HG02763 (cell line): Measurements from ENCODE around the gene EBNA1BP2.
"Not testable (repeated sequence)": the region's sequence is repeated elsewhere in the genome, so short reads cannot be mapped to it uniquely, and the experiment has no call there.

Source experiments
- ATAC-seq: cut with Tn5 transposase; IDR thresholded peaks from one replicate; pipeline ENCODE4 v1.9.1; 2021; ENCODE audit warnings: mild to moderate bottlenecking, moderate library complexity; ENCODE audit not compliant: unreplicated experiment

The EBNA1BP2 gene

DNA sequence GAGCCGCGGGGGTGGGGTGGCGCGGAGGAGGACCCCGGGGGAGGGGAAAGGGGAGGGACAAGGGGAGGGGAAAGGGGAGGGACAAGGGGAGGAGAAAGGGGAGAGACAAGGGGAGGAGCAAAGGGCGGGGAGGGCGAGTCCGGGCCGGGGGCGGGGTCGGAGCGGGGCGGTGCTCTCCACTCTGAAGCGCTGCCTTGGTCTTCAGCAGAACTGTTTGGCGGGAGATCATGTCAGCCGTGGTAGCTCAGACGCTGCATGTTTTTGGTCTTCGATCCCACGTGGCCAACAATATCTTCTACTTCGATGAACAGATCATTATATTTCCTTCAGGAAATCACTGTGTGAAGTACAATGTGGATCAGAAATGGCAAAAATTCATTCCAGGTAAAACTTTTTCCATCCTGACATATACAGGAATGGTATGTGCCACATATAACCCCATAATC, 460 bp upstream of the EBNA1BP2 start:
- peak; percentile 48 for ATAC-seq

DNA sequence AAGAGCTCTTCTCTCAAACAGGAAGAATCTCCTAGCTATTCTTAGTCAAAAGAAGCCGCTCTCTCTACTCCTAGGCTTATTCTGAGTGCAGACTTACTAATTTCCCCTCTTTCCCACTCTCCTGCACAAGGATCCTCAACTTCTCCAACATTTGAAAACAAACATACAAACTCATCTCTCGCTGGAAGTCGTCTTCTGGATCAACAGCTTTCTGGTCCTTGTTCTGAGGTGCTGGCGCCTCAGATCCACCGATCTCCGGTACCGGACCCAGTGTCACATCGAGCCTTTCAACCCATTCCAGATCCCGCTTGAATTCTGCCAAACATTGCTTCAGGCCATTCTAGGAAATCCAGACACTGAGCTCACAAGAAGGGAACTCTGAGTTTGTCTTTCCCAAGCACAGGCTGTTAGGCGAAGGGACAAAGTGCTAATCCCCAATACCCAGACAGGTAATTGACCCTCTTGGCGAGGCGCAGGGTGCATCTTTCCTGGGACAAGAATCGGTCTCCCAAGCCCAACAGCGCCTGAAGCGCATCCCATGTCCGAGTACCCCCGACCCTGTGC, 696 bp downstream of the EBNA1BP2 start:
- no peak for ATAC-seq

GRCh38 chr1:43165765-43166164, 6.3 kb downstream of the EBNA1BP2 start:
- no peak for ATAC-seq

DNA sequence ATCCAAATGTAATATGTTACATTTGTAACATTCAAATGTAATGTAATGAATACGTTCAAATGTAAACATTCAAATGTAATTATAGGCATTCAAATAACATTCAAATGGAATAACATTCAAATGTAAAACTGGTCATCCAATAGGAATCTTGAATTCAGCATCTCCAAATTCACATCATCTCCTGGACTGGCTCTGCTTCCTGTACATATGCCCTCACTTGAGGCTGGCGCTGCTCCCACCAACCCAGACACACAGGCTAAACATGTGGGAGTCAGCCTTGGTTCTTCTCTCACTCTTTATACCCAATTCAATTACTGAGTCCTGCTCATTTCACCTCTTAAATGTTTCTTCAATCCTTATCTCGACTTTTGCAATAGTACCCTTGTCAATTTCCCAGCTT, 6.9 kb downstream of the EBNA1BP2 start:
- ATAC-seq = no peak

DNA sequence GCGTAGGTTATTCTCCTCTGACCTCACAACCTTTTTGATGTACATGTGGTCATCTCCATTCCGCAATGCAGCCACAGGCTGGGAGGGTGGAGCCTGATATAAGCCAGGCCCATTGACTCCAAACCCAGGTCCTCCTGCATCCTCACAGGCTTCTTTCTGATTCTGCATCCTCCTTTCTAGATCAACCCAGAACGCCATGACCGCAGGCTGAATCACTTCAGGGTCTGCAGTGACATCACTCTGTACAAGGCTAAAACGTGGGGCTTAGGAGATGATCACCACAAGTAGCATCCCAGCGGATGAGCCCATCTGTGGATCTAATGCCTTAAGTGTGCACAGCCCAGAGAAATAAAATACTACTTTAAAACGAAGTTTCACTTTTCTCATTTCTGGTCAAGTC, 16.1 kb downstream of the EBNA1BP2 start:
- ATAC-seq = no peak

DNA sequence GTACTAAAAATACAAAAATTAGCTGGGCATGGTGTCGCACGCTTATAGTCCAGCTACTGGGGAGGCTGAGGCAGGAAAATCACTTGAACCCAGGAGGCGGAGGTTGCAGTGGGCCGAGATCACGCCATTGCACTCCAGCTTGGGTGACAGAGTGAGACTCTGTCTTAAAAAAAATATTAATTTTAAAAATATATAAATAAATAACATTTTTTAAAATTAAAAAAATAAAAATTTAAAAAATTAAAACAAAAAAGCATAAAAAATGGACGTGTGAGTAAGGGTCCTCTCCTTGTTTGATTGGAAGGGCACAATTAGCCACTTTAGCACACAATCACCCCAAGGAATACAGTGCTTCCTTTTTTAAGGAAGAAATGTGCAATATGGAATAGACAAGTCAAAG, 18.6 kb downstream of the EBNA1BP2 start:
- no peak for ATAC-seq

- no peak for ATAC-seq
Measured at GRCh38 chr1:43152866-43153265, 19.2 kb downstream of the EBNA1BP2 start.

GRCh38 chr1:43149889-43150288, 22.2 kb downstream of the EBNA1BP2 start:
- no peak for ATAC-seq

DNA sequence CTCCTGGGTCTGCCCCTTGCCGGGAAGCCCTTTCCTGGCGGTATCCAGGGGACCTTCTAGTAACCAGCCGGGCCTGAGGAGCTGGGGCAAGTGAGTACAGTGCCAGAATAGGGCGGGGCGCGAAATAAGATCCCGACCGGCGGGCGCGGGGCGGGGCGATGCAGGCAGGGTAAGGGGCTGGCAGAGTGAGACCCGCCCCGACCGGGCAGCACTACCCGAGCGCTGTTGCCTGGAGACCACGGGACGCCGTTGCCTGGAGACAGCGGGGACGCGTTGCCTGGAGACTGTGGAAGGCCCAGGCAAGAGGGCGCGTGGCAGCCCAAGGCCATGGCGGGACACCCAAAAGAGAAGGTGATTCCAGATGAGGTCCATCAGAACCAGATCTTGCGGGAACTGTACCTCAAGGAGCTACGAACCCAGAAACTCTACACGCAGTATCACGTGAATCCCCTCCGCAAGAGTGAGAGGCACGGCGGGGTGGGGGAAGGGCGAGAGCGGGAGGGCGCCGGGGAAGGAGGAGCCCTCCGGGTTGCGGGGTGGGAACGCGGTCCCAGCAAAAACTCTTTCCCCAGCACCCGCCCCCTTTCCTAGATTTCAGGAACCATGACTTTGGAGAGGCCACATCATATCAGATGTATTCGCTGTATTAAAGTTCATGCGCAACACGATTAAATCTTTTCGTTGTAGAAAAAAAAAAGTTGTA, 24.3 kb downstream of the EBNA1BP2 start:
- ATAC-seq = no peak

DNA sequence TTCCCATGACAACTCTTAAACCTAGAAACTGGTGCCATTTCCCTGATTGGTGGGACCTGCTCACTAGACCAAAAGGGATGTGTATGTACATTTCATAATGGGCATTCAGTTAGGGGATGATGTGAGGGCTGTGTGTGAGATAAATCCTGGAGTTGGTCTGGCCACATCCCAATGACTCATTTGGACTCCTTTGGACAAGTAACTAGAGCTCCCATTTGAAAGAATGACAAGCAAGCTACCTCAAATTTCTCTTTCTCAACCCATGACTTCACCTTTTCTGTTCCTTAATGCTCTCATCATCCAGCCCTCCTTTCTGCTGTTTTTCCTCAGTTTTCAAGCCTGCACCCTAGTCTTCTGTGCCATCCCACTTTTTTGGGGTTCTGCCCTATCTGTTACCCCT, 27.9 kb downstream of the EBNA1BP2 start:
- no peak for ATAC-seq

- no peak for ATAC-seq
Measured at GRCh38 chr1:43143441-43143888, 28.6 kb downstream of the EBNA1BP2 start.

DNA sequence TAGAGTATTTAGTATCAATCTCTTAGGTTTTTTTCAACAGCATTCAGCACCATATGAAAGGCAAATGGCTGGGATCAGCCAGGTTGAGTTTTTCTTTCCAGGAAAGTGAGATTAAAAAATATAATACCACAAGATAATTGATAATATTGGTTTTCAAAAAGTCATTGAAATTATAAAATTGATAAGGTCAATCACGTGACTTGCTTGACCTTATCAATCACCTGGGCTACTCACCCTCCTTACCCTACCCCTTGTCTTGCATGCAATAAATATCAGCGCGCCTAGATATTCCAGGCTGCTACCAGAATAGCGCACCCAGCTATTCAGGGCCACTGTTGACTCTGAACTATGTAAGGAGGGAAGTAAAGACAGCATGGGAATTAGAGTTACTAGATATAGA, 31.5 kb downstream of the EBNA1BP2 start:
- no peak for ATAC-seq

DNA sequence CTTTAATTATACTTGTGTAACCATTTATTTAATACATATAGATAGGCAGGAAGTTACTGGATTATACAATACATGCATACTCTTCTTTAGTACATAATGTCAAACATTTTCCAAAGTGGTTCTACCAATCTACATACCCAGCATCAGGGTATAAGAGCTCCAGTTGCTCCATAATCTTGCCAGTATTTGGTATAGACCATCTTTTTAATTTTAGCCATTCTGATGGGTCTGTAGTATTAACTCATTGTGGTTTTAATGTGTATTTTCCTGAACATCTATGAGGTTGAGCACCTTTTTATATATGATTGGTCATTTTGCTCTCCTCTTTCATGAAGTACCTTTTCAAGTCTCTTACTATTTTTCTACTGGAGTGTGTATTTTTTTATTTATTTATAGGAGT, 32.1 kb downstream of the EBNA1BP2 start:
- ATAC-seq = no peak

- not testable (repeated sequence) for ATAC-seq
Measured at GRCh38 chr1:43139295-43139694, 32.8 kb downstream of the EBNA1BP2 start.

- no peak for ATAC-seq
Measured at GRCh38 chr1:43137445-43138052, 34.5 kb downstream of the EBNA1BP2 start.

- no peak for ATAC-seq
Measured at GRCh38 chr1:43135857-43136781, 36.0 kb downstream of the EBNA1BP2 start.

GRCh38 chr1:43134640-43135039, 37.5 kb downstream of the EBNA1BP2 start:
- no peak for ATAC-seq

- ATAC-seq = no peak
Measured at GRCh38 chr1:43134068-43134467, 38.0 kb downstream of the EBNA1BP2 start.

DNA sequence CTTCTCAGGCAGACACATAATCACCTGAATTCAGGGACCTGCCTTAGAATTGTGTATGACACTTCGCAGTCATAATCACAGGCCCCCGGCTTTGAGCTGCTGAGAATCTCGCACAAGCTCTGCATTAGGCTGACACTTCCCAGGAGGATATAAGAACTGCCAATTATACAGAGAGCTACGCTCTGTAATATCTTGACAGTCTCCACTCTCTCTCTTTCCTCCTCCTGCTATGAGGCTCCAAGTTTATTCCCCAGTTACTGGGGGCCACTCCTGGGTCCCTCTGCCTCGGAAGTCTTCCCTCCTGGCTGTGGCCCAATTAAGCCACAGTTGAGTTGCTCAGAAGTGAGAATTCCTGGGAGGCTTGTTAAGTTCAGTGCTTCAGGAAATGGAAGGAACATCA, 42.7 kb downstream of the EBNA1BP2 start:
- no peak for ATAC-seq

- no peak for ATAC-seq
Measured at GRCh38 chr1:43128816-43129215, 43.3 kb downstream of the EBNA1BP2 start.

DNA sequence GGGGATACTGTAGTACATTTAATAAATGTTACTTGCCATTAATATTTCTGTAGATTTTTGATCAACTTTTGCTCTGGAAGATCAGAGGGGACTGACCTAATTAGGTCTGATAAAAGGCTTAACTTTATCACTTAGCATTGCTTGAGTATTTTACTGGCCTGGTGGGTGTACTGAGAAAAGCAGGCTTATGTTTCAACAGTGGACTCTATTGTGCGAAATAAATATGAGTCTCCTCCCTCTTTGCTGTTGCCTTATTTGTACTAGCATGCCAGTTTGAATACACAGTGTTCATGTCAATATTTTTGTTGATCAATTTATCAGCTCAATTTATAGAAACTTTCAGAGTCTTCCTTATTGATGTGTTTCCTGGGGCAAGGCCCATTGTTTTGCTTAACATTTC, 49.1 kb downstream of the EBNA1BP2 start:
- ATAC-seq = no peak
